ENCODE data around the gene ZSCAN18.
"Not testable (repeated sequence)": the region's sequence is repeated elsewhere in the genome, so short reads cannot be mapped to it uniquely, and the experiment has no call there.

Gene ZSCAN18, protein sequence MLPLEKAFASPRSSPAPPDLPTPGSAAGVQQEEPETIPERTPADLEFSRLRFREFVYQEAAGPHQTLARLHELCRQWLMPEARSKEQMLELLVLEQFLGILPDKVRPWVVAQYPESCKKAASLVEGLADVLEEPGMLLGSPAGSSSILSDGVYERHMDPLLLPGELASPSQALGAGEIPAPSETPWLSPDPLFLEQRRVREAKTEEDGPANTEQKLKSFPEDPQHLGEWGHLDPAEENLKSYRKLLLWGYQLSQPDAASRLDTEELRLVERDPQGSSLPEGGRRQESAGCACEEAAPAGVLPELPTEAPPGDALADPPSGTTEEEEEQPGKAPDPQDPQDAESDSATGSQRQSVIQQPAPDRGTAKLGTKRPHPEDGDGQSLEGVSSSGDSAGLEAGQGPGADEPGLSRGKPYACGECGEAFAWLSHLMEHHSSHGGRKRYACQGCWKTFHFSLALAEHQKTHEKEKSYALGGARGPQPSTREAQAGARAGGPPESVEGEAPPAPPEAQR
- long read RNA-seq, donor 1, transcript ZSCAN18-217 (7 exons, 2,190 nt), result major isoform, 15 of 25 reads
- long read RNA-seq, donor 1, partial matches to known transcripts, result 0 of 25 reads
- long read RNA-seq, donor 1, other reads (novel, unspliced or antisense), result 0 of 25 reads
- long read RNA-seq, donor 2, full-length matches to known transcripts, result 11 of 11 reads
- long read RNA-seq, donor 2, partial matches to known transcripts, result 0 of 11 reads
- long read RNA-seq, donor 2, other reads (novel, unspliced or antisense), result 0 of 11 reads
- long read RNA-seq, donor 3, full-length matches to known transcripts, result 10 of 24 reads
- long read RNA-seq, donor 3, partial matches to known transcripts, result 14 of 24 reads
- long read RNA-seq, donor 3, other reads (novel, unspliced or antisense), result 0 of 24 reads
- long read RNA-seq, donor 4, full-length matches to known transcripts, result 18 of 18 reads
- long read RNA-seq, donor 4, partial matches to known transcripts, result 0 of 18 reads
- long read RNA-seq, donor 4, other reads (novel, unspliced or antisense), result 0 of 18 reads
- long read RNA-seq, donor 5, full-length matches to known transcripts, result 14 of 14 reads
- long read RNA-seq, donor 5, partial matches to known transcripts, result 0 of 14 reads
- long read RNA-seq, donor 5, other reads (novel, unspliced or antisense), result 0 of 14 reads
- long read RNA-seq, donor 6, transcript ZSCAN18-217 (7 exons, 2,190 nt), result major isoform, 9 of 34 reads
- long read RNA-seq, donor 6, partial matches to known transcripts, result 25 of 34 reads
- long read RNA-seq, donor 6, other reads (novel, unspliced or antisense), result 0 of 34 reads
- long read RNA-seq, donor 7, full-length matches to known transcripts, result 19 of 29 reads
- long read RNA-seq, donor 7, partial matches to known transcripts, result 0 of 29 reads
- long read RNA-seq, donor 7, other reads (novel, unspliced or antisense), result 10 of 29 reads
- long read RNA-seq, donor 8, transcript ZSCAN18-217 (7 exons, 2,190 nt), result major isoform, 6 of 7 reads
- long read RNA-seq, donor 8, partial matches to known transcripts, result 0 of 7 reads
- long read RNA-seq, donor 8, other reads (novel, unspliced or antisense), result 0 of 7 reads

DNA sequence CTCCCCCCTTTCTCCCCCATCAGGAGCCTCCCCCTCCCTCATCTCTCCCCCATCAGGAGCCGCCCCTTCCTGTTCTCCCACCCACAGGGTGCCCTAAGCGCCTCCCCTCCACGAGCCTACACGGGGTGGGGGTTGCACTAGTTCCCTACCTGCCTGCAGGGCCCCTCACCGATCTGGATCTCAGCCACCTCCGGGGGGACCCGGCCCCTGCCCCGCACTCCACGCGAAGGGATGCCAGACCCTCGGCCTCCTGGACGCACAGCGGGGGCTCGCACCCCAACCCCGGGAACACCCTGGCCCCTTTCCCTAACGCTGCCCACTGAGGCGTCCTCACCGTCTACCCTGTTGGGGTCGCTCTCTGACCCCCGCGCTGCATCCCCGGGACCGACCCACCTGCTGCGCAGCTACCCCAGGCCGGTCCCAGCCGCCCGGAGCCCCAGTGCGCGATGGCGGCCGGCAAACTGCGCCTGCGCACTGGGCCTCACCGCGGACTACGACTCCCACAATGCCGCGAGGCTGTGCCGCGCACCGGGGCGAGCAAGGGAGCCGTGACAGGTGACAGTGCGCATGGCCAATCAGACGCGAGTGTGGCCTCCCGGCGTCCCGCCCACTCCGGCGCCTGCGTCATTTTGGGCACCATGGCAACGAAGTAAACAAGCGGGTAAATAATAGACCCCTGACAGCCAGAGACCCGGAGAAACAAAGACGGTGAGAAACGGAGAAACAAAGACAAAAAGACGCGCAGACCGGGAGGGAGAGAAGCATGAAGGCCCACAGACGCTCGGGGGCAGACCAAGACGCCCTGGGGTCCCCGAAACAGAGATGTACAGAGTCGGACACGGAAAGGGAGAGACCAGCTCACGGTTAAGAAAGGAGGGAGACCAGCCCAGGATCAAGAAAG, at the start of gene ZSCAN18:
TSS of gene ZSCAN18 (minus strand) at position 451 of the 901 bp plus-strand sequence. CDS start 7,964 bp downstream, outside the sequence.
- peak; percentile 92 for DNase-seq

DNA sequence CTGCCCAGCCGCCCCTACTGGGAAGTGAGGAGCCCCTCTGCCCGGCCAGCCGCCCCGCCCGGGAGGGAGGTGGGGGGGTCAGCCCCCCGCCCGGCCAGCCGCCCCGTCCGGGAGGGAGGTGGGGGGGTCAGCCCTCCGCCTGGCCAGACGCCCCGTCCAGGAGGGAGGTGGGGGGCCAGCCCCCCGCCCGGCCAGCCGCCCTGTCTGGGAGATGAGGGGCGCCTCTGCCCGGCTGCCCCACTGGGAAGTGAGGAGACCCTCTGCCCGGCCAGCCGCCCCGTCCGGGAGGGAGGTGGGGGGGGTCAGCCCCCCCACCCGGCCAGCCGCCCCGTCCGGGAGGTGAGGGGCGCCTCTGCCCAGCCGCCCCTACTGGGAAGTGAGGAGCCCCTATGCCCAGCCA, 49.4 kb upstream of the ZSCAN18 start:
- DNase-seq, result not testable (repeated sequence)

DNA sequence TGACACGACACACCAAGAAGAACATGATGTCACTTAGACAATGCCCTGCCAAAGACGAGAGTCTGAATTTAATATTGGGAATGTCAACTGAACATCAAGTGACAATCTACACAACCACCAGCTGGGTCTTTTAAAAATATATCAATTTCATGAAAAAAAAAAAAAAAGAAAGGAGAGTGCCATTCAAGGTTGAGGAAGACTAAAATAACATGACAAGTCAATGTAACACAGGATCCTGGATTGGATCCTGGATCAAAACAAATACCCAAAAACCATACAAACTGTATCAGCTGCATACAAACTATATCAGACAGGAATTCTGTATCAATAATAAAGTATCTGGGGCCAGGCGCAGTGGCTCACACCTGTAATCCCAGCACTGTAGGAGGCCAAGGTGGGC, 47.8 kb upstream of the ZSCAN18 start:
- DNase-seq, result no peak

DNA sequence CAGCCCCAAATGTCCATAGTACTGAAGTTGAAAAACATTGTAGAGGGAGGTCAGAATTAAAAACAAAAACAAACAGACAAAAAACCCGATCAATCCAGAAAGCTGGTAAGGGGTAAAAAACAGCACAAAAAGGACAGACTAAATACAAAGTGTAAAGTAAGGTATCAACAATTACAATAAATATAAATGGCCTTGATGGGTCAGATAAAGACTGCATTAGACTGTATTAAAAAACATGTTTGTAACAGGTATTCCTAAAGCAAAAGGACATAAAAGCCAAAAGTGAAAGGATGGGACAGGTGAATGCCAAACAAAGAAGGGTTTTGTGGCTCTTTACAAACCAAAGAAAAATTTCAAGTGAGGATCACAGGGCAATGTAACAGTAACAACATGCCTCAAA, 36.2 kb upstream of the ZSCAN18 start:
- DNase-seq, result no peak

DNA sequence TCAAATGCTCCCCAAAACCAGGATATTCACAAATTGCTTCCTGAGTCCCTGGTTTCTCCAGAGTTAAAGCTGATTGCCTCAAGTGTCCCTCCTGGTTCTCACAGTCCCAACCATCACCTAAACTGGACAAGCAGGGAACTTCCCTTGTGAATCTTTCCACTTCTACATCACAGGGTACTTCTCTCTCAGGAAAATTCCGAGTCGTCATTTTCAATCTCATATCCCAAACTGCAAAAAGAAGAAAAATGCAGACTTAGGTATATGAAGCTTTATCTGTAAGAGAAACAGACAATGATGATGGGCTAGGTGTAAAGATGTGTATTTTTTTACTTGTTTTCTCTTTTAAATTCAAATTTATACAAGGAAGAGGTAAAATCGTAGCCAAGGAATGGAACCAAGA, 31.3 kb upstream of the ZSCAN18 start:
- DNase-seq, result no peak

DNA sequence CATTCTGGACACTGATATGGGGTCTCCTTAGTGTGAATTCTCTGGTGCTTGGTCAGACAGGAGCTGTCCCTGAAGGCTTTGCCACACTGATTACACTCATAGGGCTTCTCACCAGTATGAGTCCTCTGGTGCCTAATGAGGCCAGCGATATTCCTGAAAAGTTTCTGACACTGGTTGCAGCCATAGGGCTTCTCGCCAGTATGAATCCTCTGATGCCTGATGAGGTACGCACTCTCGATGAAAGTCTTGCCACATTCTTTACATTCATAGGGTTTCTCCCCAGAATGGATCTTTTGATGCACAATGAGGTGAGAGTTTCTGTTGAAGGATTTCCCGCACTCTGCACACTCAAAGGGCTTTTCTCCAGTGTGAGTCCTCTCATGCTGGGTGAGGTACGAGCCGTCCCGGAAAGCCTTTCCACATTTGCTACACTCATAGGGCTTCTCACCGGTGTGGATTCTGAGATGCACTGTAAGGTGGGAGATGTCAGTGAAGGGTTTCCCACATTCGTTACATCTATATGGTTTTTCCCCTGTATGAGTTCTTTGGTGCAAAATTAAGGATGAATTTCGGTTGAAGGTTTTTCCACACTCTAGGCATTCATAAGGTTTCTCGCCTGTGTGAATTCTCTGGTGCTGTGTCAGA, 30.1 kb upstream of the ZSCAN18 start:
- DNase-seq, result no peak

DNA sequence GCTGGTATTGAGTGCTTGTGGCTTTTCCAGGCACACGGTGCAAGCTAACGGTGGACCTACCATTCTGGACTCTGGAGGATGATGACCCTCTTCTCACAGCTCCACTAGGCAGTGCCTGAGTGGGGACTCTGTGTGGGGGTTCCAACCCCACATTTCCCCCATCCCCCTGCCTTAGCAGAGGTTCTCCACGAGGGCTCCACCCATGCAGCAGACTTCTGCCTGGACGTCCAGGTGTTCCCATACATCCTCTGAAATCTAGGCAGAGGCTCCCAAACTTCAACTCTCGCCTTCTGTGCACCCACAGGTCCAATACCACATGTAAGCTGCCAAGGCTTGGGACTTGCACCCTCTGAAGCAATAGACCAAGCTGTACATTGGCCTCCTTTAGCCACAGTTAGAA, 25.3 kb upstream of the ZSCAN18 start:
- no peak for DNase-seq

DNA sequence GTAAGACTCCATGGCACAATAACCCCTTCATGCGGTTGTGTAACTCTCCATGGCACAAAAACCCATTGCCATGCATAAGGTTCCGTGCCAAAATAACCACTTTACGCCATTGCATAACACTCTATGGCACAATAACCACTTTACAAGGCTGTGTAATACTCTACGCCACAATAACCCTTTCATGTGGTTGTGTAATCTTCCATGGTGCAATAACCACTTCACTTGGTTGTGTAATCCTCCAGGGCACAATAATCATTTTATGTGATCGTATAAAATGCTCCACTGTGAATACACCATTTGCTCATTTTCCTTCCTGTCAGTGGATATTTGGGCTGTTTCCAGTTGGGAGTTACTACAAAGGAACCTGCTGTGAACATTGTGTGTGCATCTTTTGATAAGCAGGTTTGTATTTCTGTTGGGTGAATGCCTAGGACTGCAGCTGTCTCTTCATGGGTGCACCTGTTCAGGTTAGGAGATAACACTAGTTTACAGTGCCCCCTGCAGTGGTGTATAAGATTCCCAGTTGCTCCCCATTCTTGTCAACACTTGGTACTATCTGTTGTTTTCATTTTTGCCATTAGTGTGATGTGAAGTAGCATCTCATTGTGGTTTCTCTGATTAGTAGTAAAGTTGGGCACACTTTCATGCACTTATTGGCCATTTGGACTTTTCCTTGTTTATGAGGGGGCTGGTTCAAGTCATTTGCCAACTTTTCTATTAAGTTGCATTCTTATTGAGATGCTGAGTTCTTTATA, 21.1 kb upstream of the ZSCAN18 start:
- no peak for DNase-seq

DNA sequence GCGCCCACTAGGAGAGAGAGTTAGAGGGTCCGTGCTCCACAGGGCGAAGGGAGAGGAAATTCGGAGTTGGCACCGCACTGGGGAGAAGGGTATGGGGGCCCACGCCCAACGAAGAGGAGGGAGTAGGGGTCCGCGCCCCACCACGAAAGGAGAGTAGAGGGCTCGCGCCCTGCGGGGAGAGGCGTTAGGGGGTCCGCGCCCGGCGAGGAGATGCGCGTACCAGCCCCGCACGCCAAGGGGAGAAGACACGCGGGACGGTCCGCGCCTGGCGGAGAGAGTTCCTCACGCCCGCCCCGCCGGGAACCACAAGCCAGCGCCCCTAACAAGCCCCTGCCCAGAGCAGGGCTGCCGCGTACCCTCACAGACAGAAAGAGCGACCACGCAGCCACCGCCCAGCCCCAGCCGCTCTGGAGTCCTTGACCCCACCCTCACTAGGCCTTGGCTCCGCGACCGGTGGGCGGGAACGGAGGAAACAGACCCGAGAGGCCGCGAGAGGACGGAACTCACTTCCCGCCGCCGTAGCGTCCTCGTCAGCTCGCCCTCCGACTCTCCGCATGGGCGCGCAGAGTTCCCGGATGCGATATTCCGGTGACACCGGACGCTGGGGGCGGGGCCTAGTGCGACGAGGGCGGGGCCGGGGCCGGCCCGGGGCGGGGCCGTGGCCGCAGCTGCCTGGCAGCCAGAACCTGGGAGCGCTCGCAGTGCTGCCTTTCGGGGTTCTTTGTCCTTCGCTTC, 20.0 kb upstream of the ZSCAN18 start:
- peak; percentile 61 for DNase-seq

DNA sequence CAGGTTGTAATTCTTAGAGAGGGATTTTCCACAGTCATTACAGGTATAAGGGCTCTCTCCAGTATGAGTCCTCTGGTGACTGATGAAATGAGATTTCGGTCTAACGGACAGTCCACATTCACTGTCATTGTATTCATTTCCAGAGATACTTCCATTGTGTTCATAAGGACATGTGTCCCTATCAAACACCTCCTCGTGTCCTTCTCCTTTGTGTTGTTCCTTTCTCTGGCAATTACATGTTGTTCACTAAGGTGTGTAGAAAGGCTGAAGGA, 10.5 kb upstream of the ZSCAN18 start:
- no peak for DNase-seq

DNA sequence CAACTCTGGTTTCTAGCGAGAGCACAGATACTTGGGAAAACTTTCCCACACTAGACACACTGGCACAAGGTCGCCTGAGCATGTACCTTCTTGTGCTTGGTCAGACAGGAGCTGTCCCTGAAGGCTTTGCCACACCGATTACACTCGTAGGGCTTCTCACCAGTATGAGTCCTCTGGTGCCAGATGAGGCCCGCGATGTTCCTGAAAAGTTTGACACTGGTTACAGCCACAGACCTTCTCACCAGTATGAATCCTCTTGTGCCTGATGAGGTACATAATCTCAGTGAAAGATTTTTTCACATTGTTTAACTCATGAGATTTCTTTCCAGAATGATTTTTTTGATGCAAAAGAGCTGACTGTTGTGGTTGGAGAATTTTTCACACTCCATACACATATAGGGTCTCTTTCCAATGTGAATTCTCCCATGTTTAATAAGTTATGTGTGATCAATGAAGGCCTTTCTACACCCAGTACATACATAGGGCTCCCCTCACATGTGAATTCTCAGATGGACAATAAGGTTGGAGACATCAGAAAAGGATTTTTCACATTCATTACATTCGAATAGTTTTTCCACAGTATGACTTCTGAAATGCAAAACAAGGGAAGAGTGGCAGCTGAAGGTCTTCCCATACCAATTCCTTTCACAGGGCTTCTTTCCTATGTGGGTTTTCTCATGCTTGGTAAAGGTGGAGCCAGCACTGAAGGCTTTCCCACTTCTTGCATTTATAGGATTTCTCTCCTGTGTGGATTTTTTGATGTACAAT, 9.9 kb upstream of the ZSCAN18 start:
- no peak for DNase-seq

DNA sequence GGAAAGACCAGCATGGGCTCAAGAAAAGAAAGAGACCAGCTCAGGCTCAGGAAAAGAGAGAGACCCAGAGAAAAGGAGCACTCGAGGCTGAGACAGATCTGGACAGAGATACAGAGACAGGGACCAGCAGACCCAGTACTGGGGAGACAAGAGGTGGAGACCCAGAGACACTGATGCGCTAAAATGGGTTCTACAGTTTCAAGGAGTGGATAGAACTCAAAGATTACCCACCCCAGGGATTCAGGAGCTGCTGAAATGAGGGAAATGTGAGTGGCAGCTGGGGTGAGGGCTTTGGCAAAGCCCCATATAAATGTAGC, 609 bp upstream of the ZSCAN18 start:
- DNase-seq, result no peak

DNA sequence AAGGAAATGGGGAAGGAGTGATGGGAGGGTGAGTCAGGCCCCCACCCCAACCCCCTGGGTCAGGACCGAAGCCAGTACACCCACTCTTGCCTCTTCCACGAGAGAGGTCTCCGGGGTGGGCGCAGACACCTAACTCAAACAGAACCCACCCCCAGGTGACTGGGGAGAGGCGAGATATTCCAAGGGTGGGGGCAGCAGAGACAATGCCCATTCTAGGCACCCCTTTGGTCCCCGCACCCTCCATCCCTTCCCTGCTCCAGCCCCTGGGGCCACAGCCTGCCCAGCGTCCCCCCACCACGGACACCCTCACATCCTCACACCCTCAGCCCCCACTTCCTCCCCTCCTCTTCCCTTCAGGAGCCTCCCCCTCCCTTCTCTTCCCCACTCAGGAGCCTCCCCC, 682 bp downstream of the ZSCAN18 start:
- DNase-seq, result no peak

DNA sequence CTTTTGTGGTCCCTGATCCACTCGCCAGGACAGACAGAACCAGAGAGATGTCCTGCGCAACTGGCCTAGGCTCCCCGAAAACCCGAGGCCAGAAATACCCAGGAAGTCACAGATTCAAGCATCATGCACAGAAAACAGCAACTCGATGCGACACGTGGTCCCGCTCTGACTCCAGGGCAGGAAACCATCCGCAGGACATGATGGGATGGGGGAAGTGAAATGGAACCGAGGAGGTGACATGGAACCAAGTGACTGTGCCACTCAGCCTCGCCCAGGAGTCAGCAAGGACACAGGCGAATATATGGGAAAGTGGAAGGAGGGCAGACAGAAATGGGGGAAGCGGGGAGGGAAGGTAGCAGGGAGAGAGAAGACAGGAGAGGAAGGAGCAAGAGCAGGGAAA, 1.1 kb downstream of the ZSCAN18 start:
- DNase-seq, result no peak

DNA sequence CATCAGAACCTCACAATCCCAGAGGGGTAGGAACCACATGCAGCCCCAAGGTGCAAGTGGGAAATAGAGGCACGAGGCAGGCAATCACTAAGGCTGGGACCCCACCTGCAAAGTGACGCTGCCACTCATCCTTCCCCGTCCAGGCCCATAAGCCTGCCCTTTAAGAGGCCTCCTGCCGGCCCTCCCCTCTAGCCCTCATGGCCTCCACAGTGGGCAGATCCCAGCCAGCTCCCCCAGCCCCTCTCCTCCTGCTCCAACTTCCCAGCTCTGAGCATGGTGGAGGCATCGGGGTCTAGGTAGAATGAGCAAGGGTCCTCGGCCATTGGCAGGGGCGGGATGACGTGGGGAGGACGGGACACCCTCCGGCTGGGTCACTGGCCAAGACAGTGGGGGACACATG, 2.7 kb downstream of the ZSCAN18 start:
- DNase-seq, result no peak

DNA sequence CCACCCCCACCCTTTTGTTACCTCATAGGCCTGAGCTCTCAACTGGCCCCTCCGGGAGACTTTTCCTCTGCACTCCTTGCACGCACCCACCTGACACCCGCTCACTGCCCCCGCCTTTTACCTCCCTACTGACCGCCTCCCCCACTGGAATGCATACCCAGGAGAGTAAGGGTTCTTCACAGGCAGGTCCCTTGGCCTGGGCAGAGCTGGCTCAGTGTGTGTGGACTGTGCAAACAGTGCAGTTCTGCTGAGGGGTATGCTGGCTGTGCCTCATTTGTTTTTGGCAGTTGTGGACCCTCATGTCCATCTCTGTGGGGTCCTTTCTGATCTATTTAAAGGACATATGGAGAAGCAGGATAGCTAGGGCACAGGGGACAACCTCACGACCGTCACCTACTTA, 5.0 kb downstream of the ZSCAN18 start:
- no peak for DNase-seq

DNA sequence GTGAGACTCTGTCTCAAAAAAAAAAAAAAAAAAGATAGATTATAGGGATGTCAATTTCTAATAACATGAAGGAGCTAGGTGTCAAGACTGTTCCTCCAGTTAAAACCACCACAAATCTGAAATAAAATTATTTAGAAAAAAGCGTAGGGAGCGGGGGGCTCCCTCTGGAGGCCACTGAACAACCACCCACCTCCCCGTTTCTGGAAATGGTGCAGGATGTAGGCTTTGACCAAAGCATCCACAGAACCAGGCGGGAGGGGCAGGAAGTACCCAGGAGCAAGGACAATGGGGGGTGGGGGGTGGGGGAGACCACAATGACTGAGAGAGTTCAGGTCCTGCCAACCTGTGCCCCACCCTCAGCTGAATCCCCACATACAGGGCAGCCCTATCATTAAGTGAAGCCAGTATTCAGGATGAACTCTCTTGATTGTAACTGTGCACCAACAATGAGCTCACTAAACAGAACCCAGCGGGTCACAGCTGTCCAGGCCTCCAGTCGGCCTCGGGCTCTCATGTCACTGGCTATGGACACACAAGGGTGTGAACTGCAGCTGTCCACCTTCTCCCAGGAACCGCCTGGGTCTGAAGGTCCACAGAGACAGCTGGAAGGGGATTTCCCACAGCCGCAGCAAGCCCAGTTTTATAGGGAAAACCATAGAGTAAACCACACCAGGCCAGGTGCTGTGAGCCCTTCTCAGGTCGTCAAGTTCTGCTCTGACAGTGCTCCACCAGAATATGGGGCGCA, 6.6 kb downstream of the ZSCAN18 start:
- no peak for DNase-seq

DNA sequence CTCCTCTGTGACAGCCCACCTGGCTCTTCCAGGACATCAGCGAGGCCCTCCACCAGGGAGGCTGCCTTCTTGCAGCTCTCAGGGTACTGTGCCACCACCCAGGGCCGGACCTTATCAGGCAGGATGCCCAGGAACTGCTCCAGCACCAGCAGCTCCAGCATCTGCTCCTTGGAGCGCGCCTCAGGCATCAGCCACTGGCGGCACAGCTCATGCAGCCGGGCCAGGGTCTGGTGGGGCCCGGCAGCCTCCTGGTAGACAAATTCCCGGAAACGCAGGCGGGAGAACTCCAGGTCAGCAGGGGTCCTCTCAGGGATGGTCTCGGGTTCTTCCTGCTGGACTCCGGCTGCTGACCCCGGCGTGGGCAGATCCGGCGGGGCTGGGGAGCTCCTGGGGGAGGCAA, 8.2 kb downstream of the ZSCAN18 start:
- no peak for DNase-seq

Data from right kidney (tissue), 9 donors.